DND-41 (cell line): ENCODE results near the gene RNLS.

Experiments used
- EZH2 ChIP-seq: IDR thresholded peaks from 3 replicates; pipeline ENCODE4 v1.6.1; 2012; ENCODE audit warnings: borderline replicate concordance, low read depth, mild to moderate bottlenecking, moderate library complexity, low read length, inconsistent platforms; ENCODE audit not compliant: severe bottlenecking
- TF ChIP-seq, protein P1 (sequence below): IDR thresholded peaks from 2 replicates; pipeline ENCODE4 v1.5.1; 2012; ENCODE audit warnings: borderline replicate concordance, low read length, moderate library complexity, mild to moderate bottlenecking; ENCODE audit not compliant: poor library complexity, severe bottlenecking; ENCODE audit errors: extremely low read depth

DNA sequence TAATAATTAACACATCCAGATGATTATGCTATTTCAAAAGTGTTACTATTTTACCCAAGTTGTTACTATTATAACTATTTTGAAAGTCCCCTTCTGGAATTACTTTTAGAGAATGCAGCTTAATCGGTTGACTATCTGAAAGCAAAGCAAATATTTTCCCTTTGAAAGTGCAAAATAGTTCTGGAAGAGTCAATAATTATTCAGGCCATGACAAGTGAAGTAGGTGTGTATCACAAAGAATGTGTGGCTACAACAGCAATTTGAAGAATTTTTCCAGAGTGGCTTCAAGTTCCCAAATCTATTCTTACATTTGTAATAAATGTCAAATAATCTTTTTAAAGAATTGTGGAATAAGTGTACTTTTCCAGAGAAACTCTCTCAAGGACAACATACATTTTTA lies 42.8 kb downstream of the RNLS start:
- TF ChIP-seq, protein P1, sequence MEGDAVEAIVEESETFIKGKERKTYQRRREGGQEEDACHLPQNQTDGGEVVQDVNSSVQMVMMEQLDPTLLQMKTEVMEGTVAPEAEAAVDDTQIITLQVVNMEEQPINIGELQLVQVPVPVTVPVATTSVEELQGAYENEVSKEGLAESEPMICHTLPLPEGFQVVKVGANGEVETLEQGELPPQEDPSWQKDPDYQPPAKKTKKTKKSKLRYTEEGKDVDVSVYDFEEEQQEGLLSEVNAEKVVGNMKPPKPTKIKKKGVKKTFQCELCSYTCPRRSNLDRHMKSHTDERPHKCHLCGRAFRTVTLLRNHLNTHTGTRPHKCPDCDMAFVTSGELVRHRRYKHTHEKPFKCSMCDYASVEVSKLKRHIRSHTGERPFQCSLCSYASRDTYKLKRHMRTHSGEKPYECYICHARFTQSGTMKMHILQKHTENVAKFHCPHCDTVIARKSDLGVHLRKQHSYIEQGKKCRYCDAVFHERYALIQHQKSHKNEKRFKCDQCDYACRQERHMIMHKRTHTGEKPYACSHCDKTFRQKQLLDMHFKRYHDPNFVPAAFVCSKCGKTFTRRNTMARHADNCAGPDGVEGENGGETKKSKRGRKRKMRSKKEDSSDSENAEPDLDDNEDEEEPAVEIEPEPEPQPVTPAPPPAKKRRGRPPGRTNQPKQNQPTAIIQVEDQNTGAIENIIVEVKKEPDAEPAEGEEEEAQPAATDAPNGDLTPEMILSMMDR = no peak
- no peak for TF ChIP-seq EZH2
